HL-60 (cell line): ENCODE results near the gene TNFSF11.
"Not testable (repeated sequence)": the region's sequence is repeated elsewhere in the genome, so short reads cannot be mapped to it uniquely, and the experiment has no call there.

Source experiments
- DNase-seq, 2 experiments: peaks; one replicate each; pipeline ENCODE4 v3.0.0-alpha.2; 2010 to 2020; ENCODE audit warnings: low read depth in 1 of 2, low spot score in 1 of 2
- H3K27ac ChIP-seq: fragments of 250-450 bp; sonication (Bioruptor Pico); replicated peaks from 2 replicates; pipeline ENCODE4 v1.5.1; 2020; ENCODE audit warnings: mild to moderate bottlenecking, moderate library complexity
- H3K27me3 ChIP-seq: fragments of 250-450 bp; sonication (Bioruptor Pico); 2 replicates; pipeline ENCODE4 v1.5.1; 2021; ENCODE audit warnings: mild to moderate bottlenecking, moderate library complexity; ENCODE audit not compliant: insufficient read depth, poor library complexity, severe bottlenecking
- H3K4me3 ChIP-seq: replicated peaks from 2 replicates; pipeline ENCODE4 v1.5.1; 2011; ENCODE audit warnings: mild to moderate bottlenecking, control low read depth, low read length; ENCODE audit not compliant: insufficient read depth
- CTCF ChIP-seq: IDR thresholded peaks from one replicate; pipeline ENCODE4 v1.5.1; 2011; ENCODE audit warnings: low read length, control low read depth, inconsistent platforms; ENCODE audit not compliant: insufficient read depth
- GABPA ChIP-seq: IDR thresholded peaks from 2 replicates; pipeline ENCODE4 v1.6.1; 2012; ENCODE audit warnings: low read depth
- POLR2AphosphoS5 ChIP-seq: IDR thresholded peaks from 2 replicates; pipeline ENCODE4 v1.6.1; 2012; ENCODE audit warnings: low read depth
- SPI1 ChIP-seq: IDR thresholded peaks from 2 replicates; pipeline ENCODE4 v1.6.1; 2012; ENCODE audit warnings: low read depth, mild to moderate bottlenecking, borderline replicate concordance
- TF ChIP-seq, protein P1 (sequence below): IDR thresholded peaks from 2 replicates; pipeline ENCODE4 v1.6.1; 2012; ENCODE audit warnings: low read depth; ENCODE audit not compliant: insufficient replicate concordance

The TNFSF11 gene

GRCh38 chr13:42559057-42559456 is 14.9 kb upstream of the TNFSF11 start:
- Histone ChIP-seq H3K4me3 (no peak overlapping the region), H3K27me3 (no peaks in the 10 kb centered on the region), H3K27ac (no peak overlapping the region)
- no peak for DNase-seq
- TF ChIP-seq GABPA: no peak
- TF ChIP-seq SPI1: no peak
- no peak for TF ChIP-seq CTCF
- TF ChIP-seq, protein P1, sequence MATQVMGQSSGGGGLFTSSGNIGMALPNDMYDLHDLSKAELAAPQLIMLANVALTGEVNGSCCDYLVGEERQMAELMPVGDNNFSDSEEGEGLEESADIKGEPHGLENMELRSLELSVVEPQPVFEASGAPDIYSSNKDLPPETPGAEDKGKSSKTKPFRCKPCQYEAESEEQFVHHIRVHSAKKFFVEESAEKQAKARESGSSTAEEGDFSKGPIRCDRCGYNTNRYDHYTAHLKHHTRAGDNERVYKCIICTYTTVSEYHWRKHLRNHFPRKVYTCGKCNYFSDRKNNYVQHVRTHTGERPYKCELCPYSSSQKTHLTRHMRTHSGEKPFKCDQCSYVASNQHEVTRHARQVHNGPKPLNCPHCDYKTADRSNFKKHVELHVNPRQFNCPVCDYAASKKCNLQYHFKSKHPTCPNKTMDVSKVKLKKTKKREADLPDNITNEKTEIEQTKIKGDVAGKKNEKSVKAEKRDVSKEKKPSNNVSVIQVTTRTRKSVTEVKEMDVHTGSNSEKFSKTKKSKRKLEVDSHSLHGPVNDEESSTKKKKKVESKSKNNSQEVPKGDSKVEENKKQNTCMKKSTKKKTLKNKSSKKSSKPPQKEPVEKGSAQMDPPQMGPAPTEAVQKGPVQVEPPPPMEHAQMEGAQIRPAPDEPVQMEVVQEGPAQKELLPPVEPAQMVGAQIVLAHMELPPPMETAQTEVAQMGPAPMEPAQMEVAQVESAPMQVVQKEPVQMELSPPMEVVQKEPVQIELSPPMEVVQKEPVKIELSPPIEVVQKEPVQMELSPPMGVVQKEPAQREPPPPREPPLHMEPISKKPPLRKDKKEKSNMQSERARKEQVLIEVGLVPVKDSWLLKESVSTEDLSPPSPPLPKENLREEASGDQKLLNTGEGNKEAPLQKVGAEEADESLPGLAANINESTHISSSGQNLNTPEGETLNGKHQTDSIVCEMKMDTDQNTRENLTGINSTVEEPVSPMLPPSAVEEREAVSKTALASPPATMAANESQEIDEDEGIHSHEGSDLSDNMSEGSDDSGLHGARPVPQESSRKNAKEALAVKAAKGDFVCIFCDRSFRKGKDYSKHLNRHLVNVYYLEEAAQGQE: no peak
- TF ChIP-seq POLR2AphosphoS5: no peak

GRCh38 chr13:42559573-42560218 is 14.3 kb upstream of the TNFSF11 start:
- not testable (repeated sequence) for H3K27me3 ChIP-seq, H3K4me3 ChIP-seq, H3K27ac ChIP-seq, DNase-seq

DNA sequence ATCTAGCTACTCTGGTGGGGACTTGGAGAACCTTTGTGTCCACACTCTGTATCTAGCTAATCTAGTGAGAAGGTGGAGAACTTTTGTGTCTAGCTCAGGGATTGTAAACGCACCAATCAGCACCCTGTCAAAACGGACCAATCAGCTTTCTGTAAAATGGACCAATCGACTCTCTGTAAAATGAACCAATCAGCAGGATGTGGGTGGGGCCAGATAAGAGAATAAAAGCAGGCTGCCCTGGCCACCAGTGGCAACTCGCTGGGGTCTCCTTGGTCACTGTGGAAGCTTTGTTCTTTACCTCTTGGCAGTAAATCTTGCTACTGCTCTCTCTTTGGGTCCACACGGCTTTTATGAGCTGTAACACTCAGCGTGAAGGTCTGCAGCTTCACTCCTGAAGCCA is 13.6 kb upstream of the TNFSF11 start:
- H3K27me3 ChIP-seq, H3K27ac ChIP-seq, H3K4me3 ChIP-seq, DNase-seq: not testable (repeated sequence)

GRCh38 chr13:42561752-42562467 is 12.0 kb upstream of the TNFSF11 start:
- TF ChIP-seq CTCF: no peak
- TF ChIP-seq SPI1: no peak
- no peak for TF ChIP-seq POLR2AphosphoS5
- TF ChIP-seq, protein P1: no peak
- TF ChIP-seq GABPA: no peak
- no peaks in the 10 kb centered on the region for H3K27me3 ChIP-seq
- no peak overlapping the region for H3K4me3 ChIP-seq
- no peak overlapping the region for H3K27ac ChIP-seq
- DNase-seq: no peak

DNA sequence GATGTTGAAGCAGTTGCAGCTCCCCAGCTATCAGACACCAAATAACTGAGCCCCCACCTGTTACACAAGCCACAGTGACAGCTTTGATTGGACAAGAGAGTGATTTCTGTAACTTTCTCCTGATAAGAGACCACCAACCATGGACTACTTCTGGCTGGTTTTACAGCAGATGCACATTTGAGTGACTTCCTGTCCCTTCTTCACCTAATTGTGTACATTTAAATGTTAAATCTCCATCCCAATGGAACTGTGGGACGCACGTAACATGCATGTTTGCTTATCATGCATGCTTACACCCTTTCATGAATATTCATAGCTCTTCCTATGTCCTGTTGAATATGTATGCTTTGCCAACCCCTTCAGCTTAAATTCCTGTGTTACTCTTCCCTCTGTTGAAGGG is 6.0 kb upstream of the TNFSF11 start:
- no peak for DNase-seq
- Histone ChIP-seq H3K4me3 (no peak overlapping the region), H3K27me3 (peaks cover 5% of the 10 kb centered on the region), H3K27ac (no peak overlapping the region)
- TF ChIP-seq GABPA: no peak
